ENCODE data around the gene GCG. TPM values are rescaled to one million over a fixed set of nuclear protein-coding genes. Genes with fewer than 3 reads are reported as not detected.

GCG gene
- total and polyA plus RNA-seq, 2 of the 8 experiments (the other 6 are each of a cell fraction or from before 2014, with no cell fraction given) = not detected

- Histone ChIP-seq H3K9me3 (ENCODE audit: insufficient read depth in 2 of 2, low read depth in 1 of 2, low read length in 1 of 2) (no peaks in the 10 kb centered on the region), H3K4me2 (ENCODE audit: insufficient read depth in 1 of 2, low read depth in 2 of 2, low read length in 2 of 2) (no peak overlapping the region), H3K9ac (replicated peaks in 1 of 4; ENCODE audit: extremely low read depth in 1 of 4, low read depth in 3 of 4, low read length in 3 of 4) (no peak overlapping the region), H3K23ac (ENCODE audit: insufficient read length) (no peak overlapping the region), H2BK15ac (ENCODE audit: low read length) (no peak overlapping the region), H4K91ac (replicated peaks; ENCODE audit: insufficient read length, low read length) (no peak overlapping the region), H2AFZ (ENCODE audit: low read length) (peak overlapping the region; percentile 32; the same call in 1 of the 2 replicates), H3K4ac (replicated peaks; ENCODE audit: insufficient read length, low read depth, low read length) (no peak overlapping the region), H2BK20ac (ENCODE audit: low read length) (no peak overlapping the region), H3K4me3 (ENCODE audit: extremely low read depth in 1 of 4, insufficient read depth in 2 of 4, low read depth in 3 of 4, low read length in 4 of 4) (no peak overlapping the region), H3K27ac (ENCODE audit: low read depth, low read length) (no peak overlapping the region), H3K4me1 (replicated peaks in 1 of 4; ENCODE audit: control insufficient read depth in 3 of 4, insufficient read depth in 4 of 4, low read length in 3 of 4) (no peaks in the 10 kb centered on the region), H4K5ac (ENCODE audit: insufficient read length, low read depth, low read length) (no peak overlapping the region), H2BK5ac (ENCODE audit: low read depth, low read length) (no peak overlapping the region), H2BK120ac (replicated peaks; ENCODE audit: low read depth, low read length) (no peak overlapping the region), H3K36me3 (ENCODE audit: control insufficient read depth in 2 of 4, insufficient read depth in 4 of 4, low read length in 3 of 4) (no peaks in the 10 kb centered on the region), H4K8ac (ENCODE audit: extremely low read depth, insufficient read depth, low read length) (no peak overlapping the region), H3K79me2 (ENCODE audit: control insufficient read depth in 1 of 2, insufficient read depth in 2 of 2, low read length in 2 of 2) (no peaks in the 10 kb centered on the region), H3K18ac (ENCODE audit: extremely low read depth, low read length) (no peak overlapping the region), H3K56ac (replicated peaks; ENCODE audit: insufficient read length, low read depth, low read length) (no peak overlapping the region), H3K14ac (ENCODE audit: insufficient read length) (no peak overlapping the region), H3K27me3 (replicated peaks in 1 of 4; ENCODE audit: control insufficient read depth in 3 of 4, extremely low read depth in 1 of 4, insufficient read depth in 3 of 4, low read length in 3 of 4) (no peaks in the 10 kb centered on the region), H3K23me2 (ENCODE audit: low read depth, low read length) (no peaks in the 10 kb centered on the region), H3K79me1 (ENCODE audit: low read depth, low read length) (no peaks in the 10 kb centered on the region), H2BK12ac (ENCODE audit: low read depth, low read length) (no peak overlapping the region), H2AK5ac (ENCODE audit: low read depth, low read length) (no peak overlapping the region), H4K20me1 (replicated peaks in 1 of 2; ENCODE audit: control insufficient read depth in 1 of 2, insufficient read depth in 2 of 2, low read length in 2 of 2) (no peaks in the 10 kb centered on the region)
- WGBS, 2 experiments (ENCODE audit: extremely low coverage in 1 of 2, insufficient coverage in 1 of 2, insufficient read length in 1 of 2, insufficient replicate concordance in 2 of 2, low coverage in 1 of 2, low lambda C conversion rate in 2 of 2, missing lambda C conversion rate in 1 of 2) = 88% methylated on average over 2 of the region's 2 CpGs; no CpG with 5 or more reads in 1 of the 2 experiments
- FAIRE-seq = no peak
- ChIA-PET POLR2A (ENCODE audit: partially characterized antibody) (no interaction called here), CTCF (ENCODE audit: partially characterized antibody) (interaction anchor here (1.1 to 4.6 kb wide), 17 partner anchors 10 to 539 kb away, joined by 3 to 27 read pairs (median 7); partner anchors contain the start of genes DPP4 and GCG)
- no peak for DNase-seq (ENCODE audit: low read depth in 1 of 2, low spot score in 2 of 2)
- TF ChIP-seq SP2 (IDR thresholded peaks at IDR 0.05; ENCODE audit: low read length) (no peak), USF2 (IDR thresholded peaks at IDR 0.05; ENCODE audit: low read length) (no peak), SRF (IDR thresholded peaks at IDR 0.05; ENCODE audit: low read depth, low read length) (no peak)
These were observed 25.5 kb downstream of the GCG start for GRCh38 chr2:162126527-162126926.

Measured in H1 (cell line).